ENCODE results near the gene SMIM22.

Gene SMIM22

GRCh38 chr16:4799171-4799855 is 4.1 kb downstream of the SMIM22 start:
- no peak overlapping the region for H3K9ac ChIP-seq (ENCODE audit: low read length)
- H3K27me3 ChIP-seq (replicated peaks; ENCODE audit: control insufficient read depth, insufficient read depth, low read length) = no peaks in the 10 kb centered on the region
- H3K36me3 ChIP-seq (ENCODE audit: control insufficient read depth, insufficient read depth, low read length, severe bottlenecking) = peaks cover 2% of the 10 kb centered on the region
- peaks cover 16% of the 10 kb centered on the region for H3K4me1 ChIP-seq (ENCODE audit: control insufficient read depth, insufficient read depth, low read length)
- H3K9me3 ChIP-seq (ENCODE audit: control insufficient read depth, low read length) = no peaks in the 10 kb centered on the region
- no peak for DNase-seq (ENCODE audit: low read depth)
- H3K4me3 ChIP-seq (ENCODE audit: low read length) = no peak overlapping the region

- no peak for DNase-seq (ENCODE audit: low read depth)
- Histone ChIP-seq H3K4me3 (ENCODE audit: low read length) (no peak overlapping the region), H3K36me3 (ENCODE audit: control insufficient read depth, insufficient read depth, low read length, severe bottlenecking) (peaks cover 13% of the 10 kb centered on the region), H3K9me3 (ENCODE audit: control insufficient read depth, low read length) (no peaks in the 10 kb centered on the region), H3K9ac (ENCODE audit: low read length) (no peak overlapping the region), H3K4me1 (ENCODE audit: control insufficient read depth, insufficient read depth, low read length) (peaks cover 16% of the 10 kb centered on the region), H3K27me3 (replicated peaks; ENCODE audit: control insufficient read depth, insufficient read depth, low read length) (no peaks in the 10 kb centered on the region)
These were observed 5.3 kb downstream of the SMIM22 start for GRCh38 chr16:4800290-4801041.

DNA sequence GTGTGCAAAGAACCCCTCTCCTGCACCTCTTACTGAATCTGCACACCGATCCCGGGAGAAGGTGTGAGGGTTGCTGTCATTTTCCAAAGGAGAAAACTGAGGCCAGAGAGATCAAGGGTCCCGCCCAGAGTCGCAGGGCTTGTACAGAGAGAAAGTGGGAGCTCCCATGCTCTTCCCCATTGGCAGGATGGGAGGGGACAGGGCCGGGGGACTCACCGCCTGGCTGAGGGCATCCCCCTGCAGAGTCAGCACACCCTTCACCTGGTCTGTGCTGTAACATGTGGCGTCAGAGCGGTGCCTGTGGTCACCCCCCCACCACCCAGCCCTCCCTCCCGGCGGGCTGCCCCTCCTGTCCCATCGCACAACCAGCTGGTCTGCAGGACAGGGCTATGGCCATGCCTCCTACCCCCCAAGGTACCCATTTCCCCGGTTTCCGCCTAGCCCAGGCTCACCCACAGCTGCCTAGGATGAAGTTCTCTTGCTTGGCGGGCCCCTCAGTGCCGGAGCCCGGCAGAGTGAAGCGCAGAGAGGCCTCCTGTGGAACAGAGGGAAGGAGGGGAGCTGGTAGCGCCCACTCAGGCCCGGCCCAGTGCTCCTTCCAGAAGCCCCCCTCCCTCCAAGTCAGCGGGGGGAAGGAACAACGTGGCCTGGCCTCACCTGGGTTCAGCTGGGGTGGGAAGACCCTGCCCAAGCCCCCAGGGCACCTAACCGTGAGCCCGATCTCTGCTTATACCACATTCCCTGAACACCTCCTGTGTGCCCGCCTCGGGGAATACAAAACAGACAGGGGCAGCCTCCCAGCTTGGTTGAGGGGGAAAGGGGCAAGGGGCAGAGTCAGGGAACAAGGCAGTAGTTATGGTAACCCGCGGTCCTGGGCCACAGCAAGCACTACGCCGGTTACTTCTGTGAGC is 6.1 kb downstream of the SMIM22 start:
- peaks cover 21% of the 10 kb centered on the region for H3K36me3 ChIP-seq (ENCODE audit: control insufficient read depth, insufficient read depth, low read length, severe bottlenecking)
- H3K4me3 ChIP-seq (ENCODE audit: low read length) = peak overlapping the region; percentile 84
- no peaks in the 10 kb centered on the region for H3K27me3 ChIP-seq (replicated peaks; ENCODE audit: control insufficient read depth, insufficient read depth, low read length)
- peak overlapping the region; percentile 86 for H3K9ac ChIP-seq (ENCODE audit: low read length)
- H3K9me3 ChIP-seq (ENCODE audit: control insufficient read depth, low read length) = no peaks in the 10 kb centered on the region
- peaks cover 16% of the 10 kb centered on the region for H3K4me1 ChIP-seq (ENCODE audit: control insufficient read depth, insufficient read depth, low read length)
- DNase-seq (ENCODE audit: low read depth) = no peak

DNA sequence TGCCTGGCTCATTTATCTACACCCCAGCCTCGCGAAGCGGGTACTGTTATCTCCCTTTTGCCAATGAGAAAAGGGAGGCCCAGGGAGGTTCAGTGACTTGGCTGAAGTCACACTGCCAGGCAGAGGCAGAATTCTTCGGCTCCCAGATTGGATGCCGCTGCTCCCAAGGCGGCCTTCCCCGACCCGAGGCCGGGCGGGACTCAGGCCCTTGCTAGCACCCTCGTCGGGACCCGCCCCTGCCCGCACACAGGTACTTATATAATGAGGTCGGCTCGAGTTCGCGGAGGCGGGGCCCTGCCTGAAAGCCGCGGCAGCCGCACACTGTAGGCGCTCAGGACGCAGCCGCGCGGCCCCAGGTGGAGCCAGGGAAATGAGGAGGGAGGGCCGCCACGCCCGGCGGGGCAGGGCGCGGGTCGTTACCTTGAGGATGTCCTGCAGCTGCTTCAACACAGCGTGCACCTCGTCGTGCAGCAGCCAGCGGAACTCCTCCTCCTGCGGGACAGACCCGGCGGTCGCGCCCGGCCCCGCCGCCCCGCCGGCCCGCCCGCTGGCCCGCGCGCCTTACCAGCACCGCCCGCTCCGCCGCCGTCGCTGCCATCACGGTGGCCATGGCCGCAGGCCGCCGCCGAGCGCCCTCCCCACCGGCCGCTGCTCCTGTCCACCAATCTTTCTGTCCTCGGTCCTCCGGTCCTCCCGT is 6.9 kb downstream of the SMIM22 start, which contains the start of gene ROGDI:
TSS of gene ROGDI (minus strand) at position 672 of the 697 bp plus-strand sequence. CDS start at position 610, 62 bp downstream.
- Histone ChIP-seq H3K27me3 (replicated peaks; ENCODE audit: control insufficient read depth, insufficient read depth, low read length) (no peaks in the 10 kb centered on the region), H3K4me3 (ENCODE audit: low read length) (peak within 1 kb of the TSS; percentile 84), H3K36me3 (ENCODE audit: control insufficient read depth, insufficient read depth, low read length, severe bottlenecking) (peaks cover 24% of the 10 kb centered on the region), H3K9me3 (ENCODE audit: control insufficient read depth, low read length) (no peaks in the 10 kb centered on the region), H3K4me1 (ENCODE audit: control insufficient read depth, insufficient read depth, low read length) (peaks cover 16% of the 10 kb centered on the region), H3K9ac (ENCODE audit: low read length) (peak within 1 kb of the TSS; percentile 86)
- peak; percentile 69 for DNase-seq (ENCODE audit: low read depth)

DNA sequence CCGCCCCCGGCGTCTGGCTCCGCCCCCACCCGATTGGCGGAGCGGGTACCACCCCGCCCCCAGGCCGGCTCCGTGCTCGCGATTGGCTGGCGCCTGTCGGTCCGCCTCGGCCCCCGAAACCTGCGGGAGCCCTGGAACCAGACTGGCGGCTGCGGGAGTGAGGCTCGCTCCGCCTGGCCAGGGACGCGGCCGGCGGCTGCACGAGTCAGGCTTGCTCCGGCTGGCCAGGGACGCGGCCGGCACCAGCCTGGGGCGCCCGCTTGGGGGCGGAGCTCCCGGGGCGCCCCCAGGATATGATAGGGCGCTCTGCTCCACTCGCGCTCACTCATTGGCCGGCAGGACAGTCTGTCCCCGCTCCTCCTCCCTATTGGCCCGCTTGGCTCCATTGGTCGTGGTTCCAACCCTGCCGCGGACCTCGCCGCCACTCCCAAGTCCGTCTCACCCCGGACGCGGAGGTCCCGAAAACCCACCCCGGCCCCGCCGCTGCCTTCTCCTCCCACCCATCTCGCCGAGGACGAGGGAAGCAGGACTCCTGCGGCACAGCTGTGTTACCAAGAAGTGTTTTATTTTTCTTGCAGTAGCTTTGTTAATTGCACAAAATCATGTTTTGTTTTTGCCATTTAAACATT is 7.6 kb downstream of the SMIM22 start:
- no peaks in the 10 kb centered on the region for H3K9me3 ChIP-seq (ENCODE audit: control insufficient read depth, low read length)
- peak overlapping the region; percentile 86 for H3K9ac ChIP-seq (ENCODE audit: low read length)
- H3K27me3 ChIP-seq (replicated peaks; ENCODE audit: control insufficient read depth, insufficient read depth, low read length) = no peaks in the 10 kb centered on the region
- peak; percentile 98 for DNase-seq (ENCODE audit: low read depth)
- H3K36me3 ChIP-seq (ENCODE audit: control insufficient read depth, insufficient read depth, low read length, severe bottlenecking) = peaks cover 31% of the 10 kb centered on the region
- H3K4me1 ChIP-seq (ENCODE audit: control insufficient read depth, insufficient read depth, low read length) = peaks cover 16% of the 10 kb centered on the region
- H3K4me3 ChIP-seq (ENCODE audit: low read length) = peak overlapping the region; percentile 84

GRCh38 chr16:4803401-4803844 is 8.3 kb downstream of the SMIM22 start:
- peak overlapping the region; percentile 84 for H3K4me3 ChIP-seq (ENCODE audit: low read length)
- peak; percentile 3 for DNase-seq (ENCODE audit: low read depth)
- no peaks in the 10 kb centered on the region for H3K9me3 ChIP-seq (ENCODE audit: control insufficient read depth, low read length)
- H3K9ac ChIP-seq (ENCODE audit: low read length) = peak overlapping the region; percentile 86
- no peaks in the 10 kb centered on the region for H3K27me3 ChIP-seq (replicated peaks; ENCODE audit: control insufficient read depth, insufficient read depth, low read length)
- peaks cover 16% of the 10 kb centered on the region for H3K4me1 ChIP-seq (ENCODE audit: control insufficient read depth, insufficient read depth, low read length)
- H3K36me3 ChIP-seq (ENCODE audit: control insufficient read depth, insufficient read depth, low read length, severe bottlenecking) = peaks cover 37% of the 10 kb centered on the region

- H3K4me3 ChIP-seq (ENCODE audit: low read length) = no peak overlapping the region
- H3K9ac ChIP-seq (ENCODE audit: low read length) = no peak overlapping the region
- no peaks in the 10 kb centered on the region for H3K9me3 ChIP-seq (ENCODE audit: control insufficient read depth, low read length)
- H3K36me3 ChIP-seq (ENCODE audit: control insufficient read depth, insufficient read depth, low read length, severe bottlenecking) = peaks cover 43% of the 10 kb centered on the region
- DNase-seq (ENCODE audit: low read depth) = no peak
- H3K4me1 ChIP-seq (ENCODE audit: control insufficient read depth, insufficient read depth, low read length) = peaks cover 16% of the 10 kb centered on the region
- no peaks in the 10 kb centered on the region for H3K27me3 ChIP-seq (replicated peaks; ENCODE audit: control insufficient read depth, insufficient read depth, low read length)
These were observed 9.0 kb downstream of the SMIM22 start for GRCh38 chr16:4803898-4804762.

- no peak for DNase-seq (ENCODE audit: low read depth)
- Histone ChIP-seq H3K4me1 (ENCODE audit: control insufficient read depth, insufficient read depth, low read length) (peaks cover 16% of the 10 kb centered on the region), H3K9ac (ENCODE audit: low read length) (no peak overlapping the region), H3K4me3 (ENCODE audit: low read length) (no peak overlapping the region), H3K27me3 (replicated peaks; ENCODE audit: control insufficient read depth, insufficient read depth, low read length) (no peaks in the 10 kb centered on the region), H3K36me3 (ENCODE audit: control insufficient read depth, insufficient read depth, low read length, severe bottlenecking) (peaks cover 52% of the 10 kb centered on the region), H3K9me3 (ENCODE audit: control insufficient read depth, low read length) (no peaks in the 10 kb centered on the region)
These were observed 10.1 kb downstream of the SMIM22 start for GRCh38 chr16:4805231-4805630.

DNA sequence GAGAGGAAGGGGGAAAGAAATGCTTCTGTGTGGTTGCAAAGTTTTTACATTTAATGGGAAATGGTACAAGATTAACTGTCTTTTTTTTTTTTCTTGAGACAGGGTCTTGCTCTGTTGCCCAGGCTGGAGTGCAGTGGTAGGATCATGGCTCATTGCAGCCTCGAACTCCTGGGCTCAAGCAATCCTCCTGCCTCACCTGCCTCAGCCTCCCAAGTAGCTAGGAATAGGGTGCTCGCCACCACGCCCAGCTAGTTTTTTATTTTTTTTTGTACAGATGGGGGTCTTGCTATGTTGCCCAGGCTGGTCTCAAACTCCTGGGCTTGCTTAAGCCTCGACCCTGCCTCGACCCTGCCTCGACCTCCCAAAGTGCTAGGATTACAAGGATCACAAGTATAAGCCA is 11.1 kb downstream of the SMIM22 start:
- H3K36me3 ChIP-seq (ENCODE audit: control insufficient read depth, insufficient read depth, low read length, severe bottlenecking) = peaks cover 62% of the 10 kb centered on the region
- H3K4me1 ChIP-seq (ENCODE audit: control insufficient read depth, insufficient read depth, low read length) = peaks cover 16% of the 10 kb centered on the region
- no peaks in the 10 kb centered on the region for H3K9me3 ChIP-seq (ENCODE audit: control insufficient read depth, low read length)
- H3K27me3 ChIP-seq (replicated peaks; ENCODE audit: control insufficient read depth, insufficient read depth, low read length) = no peaks in the 10 kb centered on the region
- DNase-seq (ENCODE audit: low read depth) = no peak
- no peak overlapping the region for H3K9ac ChIP-seq (ENCODE audit: low read length)
- no peak overlapping the region for H3K4me3 ChIP-seq (ENCODE audit: low read length)
